HG03457 (cell line): Measurements from ENCODE around the gene GALNT7.

Experiments used
- ATAC-seq: cut with Tn5 transposase; IDR thresholded peaks from one replicate; pipeline ENCODE4 v1.9.1; 2021; ENCODE audit warnings: moderate number of reproducible peaks; ENCODE audit not compliant: unreplicated experiment

GALNT7 gene

DNA sequence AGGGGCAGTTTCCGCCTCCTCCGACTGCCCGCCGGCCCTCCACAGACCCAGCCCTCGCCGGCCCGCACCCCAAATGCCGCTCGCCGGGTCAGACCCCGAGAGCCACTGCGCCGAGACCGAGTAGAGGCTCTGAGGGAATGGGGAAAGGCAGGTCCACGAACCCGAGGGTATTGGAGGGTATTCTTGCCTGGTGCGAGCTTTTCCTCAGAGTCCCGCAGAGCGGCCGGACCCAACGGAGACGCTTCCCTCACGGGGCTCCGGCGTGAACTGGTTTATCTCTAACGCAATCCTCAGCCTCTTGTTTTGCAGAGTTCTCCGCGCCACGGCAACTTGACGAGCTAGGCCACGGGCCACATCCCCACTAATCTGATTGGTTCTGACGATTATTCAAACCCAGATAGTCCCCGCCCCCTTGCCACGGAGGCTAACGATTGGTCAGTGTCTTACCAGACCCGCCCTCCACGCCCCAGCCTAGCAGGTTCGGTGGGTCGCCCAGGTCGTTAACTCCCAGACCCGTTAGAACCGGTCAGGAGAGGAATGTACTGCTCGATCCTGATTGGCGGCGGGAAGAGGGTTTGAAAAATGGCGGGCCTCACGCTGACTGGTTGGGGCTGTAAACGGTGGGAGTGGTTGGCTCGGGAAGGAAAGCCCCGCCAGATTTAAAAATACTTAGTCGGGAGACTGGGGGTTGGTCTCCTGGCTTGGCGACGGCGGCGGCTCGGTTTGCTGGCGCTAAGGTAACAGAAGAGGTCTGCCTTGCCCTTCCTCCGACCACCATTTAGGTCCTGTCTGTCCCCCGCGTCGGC lies 165.7 kb downstream of the GALNT7 start, which contains the start of gene HMGB2:
Gene HMGB2, minus strand, starts transcription at position 274 of the 806 bp plus-strand sequence. CDS start 709 bp downstream, outside the sequence.
- ATAC-seq = peak; percentile 95

DNA sequence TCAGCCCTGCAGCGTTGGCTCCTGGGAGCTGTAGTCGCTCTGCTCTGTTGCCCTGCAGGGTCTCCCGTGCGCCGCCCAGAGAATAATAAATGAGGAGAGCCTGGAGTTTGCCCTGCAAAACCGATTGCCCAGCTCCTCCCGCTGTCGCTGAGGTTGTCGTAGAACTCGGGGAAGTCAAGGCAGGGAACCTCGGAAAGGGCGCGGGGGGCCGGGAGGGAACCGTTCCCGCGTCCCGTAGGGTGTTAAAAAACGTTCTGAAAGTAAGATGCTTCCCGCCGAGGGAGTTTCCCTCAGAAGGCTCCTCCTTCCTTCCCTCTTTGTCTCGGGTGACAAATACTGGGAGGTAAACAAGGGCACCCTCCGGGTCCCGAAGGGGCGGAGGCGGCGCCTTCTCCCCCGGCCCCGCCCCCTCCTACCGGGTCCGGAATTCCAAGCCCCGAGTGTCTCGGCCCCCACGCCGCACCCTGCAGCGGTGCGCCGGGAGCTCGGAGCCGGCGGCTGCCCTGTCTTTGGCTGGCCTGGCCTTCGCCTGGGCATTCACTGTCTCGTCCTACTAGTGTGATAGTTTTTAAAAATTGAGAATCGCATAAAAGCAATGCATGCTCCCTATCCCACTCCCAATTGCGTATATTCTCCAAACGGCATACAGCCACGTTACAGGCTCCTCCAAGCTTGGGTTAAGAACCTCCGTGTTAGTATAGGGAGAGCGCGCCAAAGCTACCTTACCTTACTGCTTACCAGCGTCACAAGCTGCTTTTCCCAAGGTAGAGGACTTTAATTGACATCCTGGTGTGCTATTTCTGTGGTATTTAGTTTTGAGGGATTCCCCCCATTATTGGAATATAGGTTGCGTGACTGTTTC lies 166.5 kb downstream of the GALNT7 start:
- peak; percentile 30 for ATAC-seq

GRCh38 chr4:173337463-173337862 lies 168.9 kb downstream of the GALNT7 start:
- no peak for ATAC-seq

DNA sequence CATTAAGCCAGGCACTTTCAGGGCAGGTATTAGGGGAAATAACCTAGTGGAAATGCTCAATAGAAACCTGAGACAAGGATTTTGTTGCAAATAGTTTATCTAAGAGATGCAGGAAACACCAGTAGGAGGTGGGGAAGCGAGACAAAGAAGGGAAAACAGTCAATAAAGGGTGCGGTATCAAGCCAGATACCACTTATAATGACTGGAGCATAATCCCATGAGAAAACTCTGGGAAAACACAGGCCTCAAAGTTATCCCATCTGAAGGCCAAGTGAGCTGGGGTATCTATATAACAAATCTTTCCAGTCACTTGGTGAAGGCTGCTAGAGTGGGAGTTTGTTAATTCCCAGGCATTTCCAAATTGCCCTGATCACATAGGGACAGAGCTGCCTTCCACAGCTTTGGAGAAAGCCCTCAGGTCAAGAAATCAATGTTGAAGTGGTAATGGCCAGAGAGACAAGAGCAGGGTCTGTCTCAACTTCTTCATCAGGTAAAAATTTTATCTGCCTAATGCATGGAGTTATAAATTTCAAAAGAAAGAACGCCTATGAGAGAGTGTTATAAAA lies 175.3 kb downstream of the GALNT7 start:
- no peak for ATAC-seq

DNA sequence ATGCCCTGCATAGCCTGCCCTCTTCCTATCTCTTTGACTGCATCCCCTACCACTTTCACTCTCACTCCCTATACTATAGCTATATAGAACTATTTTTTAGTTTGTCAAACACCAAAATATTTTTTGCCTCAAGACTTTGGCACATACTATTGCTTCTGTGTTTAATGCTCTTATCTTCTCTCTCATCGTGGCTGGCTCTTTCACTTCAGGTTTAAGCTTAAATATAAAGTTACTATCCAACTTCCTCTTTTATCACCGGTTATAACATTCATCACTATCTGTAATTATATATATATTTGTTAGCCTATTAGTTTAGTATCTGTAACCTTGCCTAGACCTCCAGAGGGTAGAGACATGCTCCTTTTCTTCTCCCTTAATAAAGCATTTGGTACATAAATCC lies 177.0 kb downstream of the GALNT7 start:
- no peak for ATAC-seq

DNA sequence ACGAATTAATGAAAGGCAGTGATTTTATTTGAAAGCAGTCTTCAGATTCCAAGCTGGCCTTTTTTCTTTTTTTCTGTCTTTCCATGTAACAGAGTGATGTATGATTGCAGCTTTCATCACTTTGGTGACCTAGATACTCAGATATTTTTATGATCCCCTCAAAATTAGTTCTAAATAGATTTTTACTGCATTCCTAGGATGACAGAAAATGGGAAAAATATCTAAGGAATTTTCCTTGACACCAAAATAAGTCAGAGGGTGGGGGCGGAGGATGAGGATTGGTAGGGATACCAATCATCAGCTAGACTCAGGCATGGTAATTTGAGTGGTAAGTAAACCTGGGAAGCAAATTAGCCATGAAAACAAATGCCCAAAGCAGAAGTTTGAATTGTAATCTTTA lies 177.5 kb downstream of the GALNT7 start:
- no peak for ATAC-seq

GRCh38 chr4:173347467-173347866 lies 178.9 kb downstream of the GALNT7 start:
- ATAC-seq = no peak

- no peak for ATAC-seq
These were observed 189.3 kb downstream of the GALNT7 start for GRCh38 chr4:173357939-173358338.

DNA sequence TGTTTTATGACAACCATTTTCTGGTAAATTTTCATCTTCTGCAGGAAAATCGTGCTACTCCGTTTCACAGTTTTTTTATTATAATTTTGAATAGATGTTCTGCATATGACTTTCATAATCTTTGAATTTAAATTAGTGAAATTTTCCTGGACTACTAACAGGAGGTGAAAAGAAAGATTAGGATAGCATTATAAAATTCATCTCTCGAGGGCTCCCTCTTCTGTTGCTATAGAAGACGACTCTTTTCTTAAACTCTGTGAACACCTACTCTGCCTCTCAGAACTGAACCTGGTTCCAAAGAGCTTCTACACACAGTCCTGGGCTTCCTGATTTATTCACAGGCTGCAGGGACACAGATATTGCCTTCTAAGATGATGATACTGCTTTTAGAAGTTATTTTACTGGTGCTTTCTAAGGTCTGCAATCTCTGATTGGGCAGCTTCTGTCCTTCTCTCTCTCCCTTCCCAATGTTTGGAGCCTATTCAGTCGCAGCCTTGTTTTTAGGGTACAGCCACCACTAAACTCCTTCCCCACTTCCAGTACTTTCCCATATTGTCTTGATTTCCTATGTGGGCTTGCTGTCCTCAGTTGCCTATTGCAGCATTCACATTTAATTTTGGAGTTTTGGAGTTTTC lies 192.1 kb downstream of the GALNT7 start:
- no peak for ATAC-seq

GRCh38 chr4:173362666-173363065 lies 194.1 kb downstream of the GALNT7 start:
- no peak for ATAC-seq

- no peak for ATAC-seq
These were observed 196.9 kb downstream of the GALNT7 start for GRCh38 chr4:173365359-173365996.

- no peak for ATAC-seq
These were observed 198.7 kb downstream of the GALNT7 start for GRCh38 chr4:173367285-173367684.

GRCh38 chr4:173367946-173368345 lies 199.3 kb downstream of the GALNT7 start:
- ATAC-seq = no peak

GRCh38 chr4:173370130-173370476 lies 201.5 kb downstream of the GALNT7 start:
- ATAC-seq = peak; percentile 1

- peak; percentile 65 for ATAC-seq
These were observed 202.1 kb downstream of the GALNT7 start, which contains the start of gene SAP30 for GRCh38 chr4:173370477-173371291. SAP30 (plus strand) TSS chr4:173370954; CDS start chr4:173371183, 229 bp downstream.

DNA sequence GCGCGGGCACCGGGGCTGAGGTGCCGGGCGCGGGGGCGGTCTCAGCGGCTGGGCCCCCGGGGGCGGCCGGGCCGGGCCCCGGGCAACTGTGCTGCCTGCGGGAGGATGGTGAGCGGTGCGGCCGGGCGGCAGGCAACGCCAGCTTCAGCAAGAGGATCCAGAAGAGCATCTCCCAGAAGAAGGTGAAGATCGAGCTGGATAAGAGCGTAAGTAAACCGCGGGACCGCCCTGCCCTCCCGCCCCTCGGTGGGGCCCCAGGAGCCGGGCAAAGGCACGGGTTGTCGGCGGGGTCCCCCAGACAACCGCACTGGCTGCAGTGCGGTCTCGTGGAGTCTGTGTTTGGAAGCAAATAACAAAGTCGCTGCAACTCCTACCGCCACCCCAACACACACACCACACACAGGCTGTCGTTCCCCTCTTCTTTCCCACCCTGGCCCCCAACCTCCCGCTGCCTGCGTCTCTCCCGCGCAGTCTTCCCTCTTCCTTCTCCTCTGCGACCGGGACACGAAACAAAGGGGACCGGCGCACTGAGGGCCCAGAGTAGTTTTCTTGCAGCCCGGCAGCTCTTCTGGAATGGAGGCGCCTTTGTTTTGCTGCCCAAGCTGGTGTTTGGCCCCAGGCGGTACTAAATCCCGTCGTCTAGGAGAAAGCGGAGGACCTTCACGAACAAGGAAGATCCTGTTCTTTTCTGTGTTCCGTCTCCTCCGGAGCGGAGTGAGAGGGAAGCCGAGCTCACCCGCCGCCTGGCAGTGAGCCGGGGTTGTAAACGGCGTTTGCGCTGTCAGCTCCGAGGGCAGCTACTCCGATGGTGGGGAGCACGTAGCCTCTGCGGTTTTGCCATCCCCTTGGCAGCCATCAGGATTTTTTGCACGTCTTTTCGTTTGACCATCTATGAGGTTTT lies 202.9 kb downstream of the GALNT7 start:
- peak; percentile 14 for ATAC-seq
